HG02610 (cell line): Measurements from ENCODE around the gene LMX1B.

Experiments used
- ATAC-seq: cut with Tn5 transposase; IDR thresholded peaks from one replicate; pipeline ENCODE4 v1.9.1; 2021; ENCODE audit warnings: mild to moderate bottlenecking, moderate library complexity; ENCODE audit not compliant: unreplicated experiment

Gene LMX1B

GRCh38 chr9:126630458-126631237, 16.9 kb downstream of the LMX1B start:
- peak; percentile 77 for ATAC-seq

- no peak for ATAC-seq
These were observed 17.5 kb downstream of the LMX1B start for GRCh38 chr9:126631254-126631653.

- no peak for ATAC-seq
These were observed 20.3 kb downstream of the LMX1B start for GRCh38 chr9:126633881-126634558.

- ATAC-seq: no peak
These were observed 21.3 kb downstream of the LMX1B start for GRCh38 chr9:126635061-126635460.

- no peak for ATAC-seq
These were observed 22.1 kb downstream of the LMX1B start for GRCh38 chr9:126635661-126636439.

GRCh38 chr9:126636983-126637798, 23.5 kb downstream of the LMX1B start:
- no peak for ATAC-seq

- no peak for ATAC-seq
These were observed 24.9 kb downstream of the LMX1B start for GRCh38 chr9:126638571-126639132.

GRCh38 chr9:126639318-126640000, 25.7 kb downstream of the LMX1B start:
- ATAC-seq: no peak

GRCh38 chr9:126641118-126641851, 27.6 kb downstream of the LMX1B start:
- no peak for ATAC-seq

GRCh38 chr9:126642010-126642744, 28.4 kb downstream of the LMX1B start:
- ATAC-seq: no peak

- ATAC-seq: no peak
These were observed 29.1 kb downstream of the LMX1B start for GRCh38 chr9:126642839-126643238.

GRCh38 chr9:126643945-126644527, 30.3 kb downstream of the LMX1B start:
- ATAC-seq: no peak

GRCh38 chr9:126646162-126646561, 32.4 kb downstream of the LMX1B start:
- no peak for ATAC-seq

GRCh38 chr9:126647585-126648411, 34.1 kb downstream of the LMX1B start:
- ATAC-seq: no peak

- no peak for ATAC-seq
These were observed 35.7 kb downstream of the LMX1B start for GRCh38 chr9:126649477-126649876.

GRCh38 chr9:126650404-126651341, 36.9 kb downstream of the LMX1B start:
- no peak for ATAC-seq
